Mammary microvascular endothelial cell (primary cell): ENCODE data around the gene IPO9. TPM values are rescaled to one million over a fixed set of nuclear protein-coding genes. Genes with fewer than 3 reads are reported as not detected.

Experiments
- total RNA-seq: library from RNA; depleted of rRNA; stranded (reverse); fragments of >200 nt; gene quantifications from 2 replicates; pipeline ENCODE4 v1.2.3, GENCODE V29; 2015

IPO9 gene
- total RNA-seq = 30.8 and 32.1 TPM in 2 replicates

GRCh38 chr1:201828820-201829774 is at the start of gene IPO9:
Gene IPO9, plus strand, starts transcription at chr1:201829157. Its CDS starts 53 bp downstream, at chr1:201829210.

DNA sequence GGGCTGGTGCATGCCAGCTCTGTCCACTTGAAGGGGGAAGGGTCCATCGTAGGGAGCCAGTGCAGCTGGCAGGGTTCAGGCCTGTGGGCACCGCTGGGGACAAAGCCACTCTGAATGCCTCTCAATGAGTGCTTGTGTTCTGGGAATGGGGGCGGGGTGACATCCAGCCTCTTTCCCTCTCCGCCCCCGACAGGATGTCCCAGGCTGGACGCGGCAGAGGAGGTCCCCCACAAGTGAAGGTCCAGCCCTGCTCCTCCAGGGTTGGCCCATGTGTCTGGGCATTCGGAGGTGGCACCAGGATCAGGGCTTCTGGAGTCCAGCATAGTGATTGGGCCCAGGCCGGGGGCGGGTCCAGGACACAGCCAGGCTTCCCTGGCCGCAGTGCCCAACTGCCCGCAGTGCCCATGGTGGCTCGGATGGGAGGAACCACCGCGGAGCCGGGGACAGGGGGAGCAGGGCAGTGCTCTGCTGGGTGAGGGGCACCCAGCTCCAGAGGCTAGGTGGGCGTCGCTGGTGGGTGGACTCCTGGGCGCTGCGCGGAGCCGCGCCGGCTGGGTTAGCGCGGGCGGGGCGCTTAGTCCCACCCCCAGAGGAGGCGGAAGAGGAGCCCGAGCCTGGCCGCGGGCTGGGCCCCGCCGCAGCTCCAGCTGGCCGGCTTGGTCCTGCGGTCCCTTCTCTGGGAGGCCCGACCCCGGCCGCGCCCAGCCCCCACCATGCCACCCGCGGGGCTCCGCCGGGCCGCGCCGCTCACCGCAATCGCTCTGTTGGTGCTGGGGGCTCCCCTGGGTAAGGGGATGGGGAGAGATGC is 59.5 kb downstream of the IPO9 start, which contains the start of gene SHISA4:
Gene SHISA4 (plus strand): TSS at position 617 of the 808 bp plus-strand sequence. CDS start 97 bp downstream, at position 714.

Other genes with a start within 250 kb of the IPO9 start
- gene SHISA4, start 59.7 kb downstream of the IPO9 start, total RNA-seq = 22.5 and 24.9 TPM in 2 replicates
- 0.10 TPM in 1 of 2 replicates, not detected in the other for gene LMOD1, start 117.4 kb downstream of the IPO9 start, total RNA-seq
- gene TIMM17A, start 126.3 kb downstream of the IPO9 start, total RNA-seq = 71.1 and 77.2 TPM in 2 replicates
- gene RNPEP, start 153.5 kb downstream of the IPO9 start, total RNA-seq = 82.2 and 87.0 TPM in 2 replicates
- under 0.01 and 0.25 TPM in 2 replicates for gene ELF3, start 181.4 kb downstream of the IPO9 start, total RNA-seq